ENCODE results near the gene CHERP.

CHERP gene

GRCh38 chr19:16541526-16542044 is 652 bp downstream of the CHERP start:
- DNase-seq: no peak

- no peak for DNase-seq
Measured at GRCh38 chr19:16540948-16541347, 1.3 kb downstream of the CHERP start.

- no peak for DNase-seq
Measured at GRCh38 chr19:16537111-16537510, 5.1 kb downstream of the CHERP start.

DNA sequence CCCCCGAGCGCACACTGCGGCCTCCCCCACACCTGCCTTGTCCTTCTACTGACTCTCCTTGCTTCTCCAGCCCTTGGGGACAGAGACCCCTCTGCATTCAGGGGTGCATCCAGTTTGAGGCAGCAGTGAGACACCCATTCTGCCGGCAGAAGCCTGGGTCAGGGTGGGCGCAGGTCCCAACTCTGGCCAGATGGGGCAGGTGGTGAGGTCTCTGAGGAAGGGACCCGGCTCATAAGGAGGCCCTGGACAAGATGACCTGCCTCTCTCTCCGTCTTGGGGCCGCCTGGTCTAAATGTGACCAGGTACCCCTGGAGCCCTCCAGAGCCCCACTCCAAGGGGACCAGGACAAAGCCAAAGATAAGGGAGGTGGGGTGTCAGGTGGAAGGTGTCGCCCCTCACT is 6.1 kb downstream of the CHERP start:
- DNase-seq: no peak

DNA sequence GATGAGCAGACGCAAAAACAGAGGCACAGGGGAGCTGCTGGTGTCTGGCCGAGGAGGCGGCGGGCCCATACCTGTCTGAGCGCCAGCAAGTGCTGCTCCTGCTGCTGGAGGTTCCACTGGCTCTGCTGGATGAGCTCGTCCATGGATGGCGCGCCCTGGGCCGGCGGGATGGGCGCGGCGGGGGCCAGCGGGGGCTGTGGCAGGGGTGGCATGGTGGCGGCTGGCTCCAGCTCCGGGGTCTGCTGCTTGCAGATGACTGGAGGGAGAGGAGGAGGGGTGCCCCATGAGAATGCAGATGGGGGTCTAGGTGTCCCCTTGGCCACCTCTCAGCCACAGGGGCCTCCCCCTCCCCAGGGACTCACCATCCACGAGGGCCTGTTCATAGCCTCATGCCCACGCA is 6.9 kb downstream of the CHERP start:
- no peak for DNase-seq

GRCh38 chr19:16532440-16533234 is 9.6 kb downstream of the CHERP start:
- DNase-seq: no peak

DNA sequence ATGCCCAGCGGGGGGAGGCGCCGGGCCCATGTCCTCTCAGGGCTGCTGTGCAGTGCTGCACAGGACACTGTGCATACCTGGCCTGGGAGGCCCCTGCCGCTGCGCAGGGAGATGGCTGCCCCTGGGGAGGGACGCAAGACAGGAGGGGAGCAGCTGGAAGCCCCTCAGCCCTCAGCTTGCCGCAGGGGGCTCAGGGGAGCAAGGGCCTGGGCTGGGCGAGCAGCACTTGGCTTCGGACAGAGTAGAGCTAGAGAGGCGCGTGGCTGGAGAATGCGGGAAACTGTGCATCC is 10.9 kb downstream of the CHERP start:
- DNase-seq: no peak

GRCh38 chr19:16530540-16531379 is 11.5 kb downstream of the CHERP start:
- no peak for DNase-seq

GRCh38 chr19:16529466-16530144 is 12.6 kb downstream of the CHERP start:
- DNase-seq: no peak

GRCh38 chr19:16527971-16528521 is 14.2 kb downstream of the CHERP start:
- DNase-seq: no peak

- no peak for DNase-seq
Measured at GRCh38 chr19:16527334-16527935, 14.8 kb downstream of the CHERP start.

DNA sequence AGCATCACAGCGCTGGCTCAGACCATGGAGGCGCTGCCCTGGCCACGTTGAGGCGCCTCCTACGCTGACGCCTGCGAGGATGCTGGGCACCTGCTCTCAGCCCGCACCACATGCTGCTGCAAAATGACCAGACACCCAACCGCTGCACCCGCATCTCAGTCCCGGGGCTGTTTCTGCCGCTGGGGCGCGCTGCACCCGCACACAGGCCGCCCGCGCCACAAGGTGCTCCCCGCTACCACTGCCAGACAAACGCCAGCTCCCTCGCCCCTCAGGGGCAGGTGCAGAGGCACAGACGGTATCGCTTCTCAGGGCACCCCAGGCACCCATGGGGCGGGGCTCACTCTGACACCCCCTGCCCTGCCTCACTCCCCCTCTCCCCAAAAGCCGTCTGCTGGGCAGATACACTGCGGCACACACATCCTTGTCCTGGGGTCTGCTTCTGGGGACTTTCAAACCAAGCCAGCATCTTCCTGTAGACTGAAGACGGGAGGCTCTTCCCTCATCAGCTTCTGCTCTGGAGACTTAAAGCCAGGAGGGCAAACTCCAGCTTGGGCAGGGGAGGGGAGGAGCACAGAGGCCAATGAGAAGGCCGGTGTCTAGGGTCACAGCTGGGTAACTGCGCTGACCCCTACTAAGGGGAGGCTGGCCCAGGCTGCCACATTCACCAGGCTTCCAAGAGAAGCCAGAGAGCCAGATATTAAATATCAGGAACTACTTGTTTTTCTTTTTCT is 16.3 kb downstream of the CHERP start:
- no peak for DNase-seq

- DNase-seq: no peak
Measured at GRCh38 chr19:16524991-16525734, 17.1 kb downstream of the CHERP start.

DNA sequence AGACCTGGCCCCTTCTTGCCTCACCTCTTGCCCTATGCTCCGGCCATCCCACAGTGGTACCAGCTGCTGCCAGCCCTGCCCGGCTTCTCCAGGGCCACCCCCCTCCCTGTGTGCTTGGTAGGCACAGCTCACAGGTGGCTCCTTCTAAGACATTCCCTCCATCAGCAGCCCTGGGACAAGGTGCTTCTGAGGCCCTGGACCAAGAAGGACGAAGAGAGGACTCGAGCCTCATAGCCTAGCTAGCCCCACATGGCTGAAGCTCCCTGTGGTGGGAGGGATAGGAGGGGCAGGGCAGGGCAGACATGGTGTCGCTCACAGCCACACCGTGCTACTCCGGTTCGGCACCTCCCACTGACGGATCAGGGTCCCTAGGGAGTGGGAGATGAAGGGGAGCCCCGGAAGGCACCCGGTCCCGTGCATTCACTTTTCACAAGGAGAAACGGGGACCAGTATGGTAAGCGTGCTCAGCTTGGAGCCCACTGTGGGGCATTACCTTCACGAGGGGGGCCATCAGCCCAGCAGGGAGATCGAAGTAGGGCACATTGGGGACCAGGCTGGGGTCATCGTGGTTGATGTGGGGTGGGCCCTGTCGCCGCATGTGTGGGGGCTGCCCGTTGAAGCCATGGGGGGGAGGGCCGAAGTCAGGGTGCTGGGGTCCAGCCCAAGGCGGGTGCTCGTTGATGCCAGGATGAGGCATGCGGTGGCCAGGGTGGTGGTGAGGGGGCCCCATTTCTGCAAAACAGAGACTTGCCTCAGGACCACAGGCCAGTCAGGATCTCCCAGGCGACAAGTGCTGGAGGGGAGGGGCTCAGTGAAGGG is 19.5 kb downstream of the CHERP start:
- DNase-seq: no peak

DNA sequence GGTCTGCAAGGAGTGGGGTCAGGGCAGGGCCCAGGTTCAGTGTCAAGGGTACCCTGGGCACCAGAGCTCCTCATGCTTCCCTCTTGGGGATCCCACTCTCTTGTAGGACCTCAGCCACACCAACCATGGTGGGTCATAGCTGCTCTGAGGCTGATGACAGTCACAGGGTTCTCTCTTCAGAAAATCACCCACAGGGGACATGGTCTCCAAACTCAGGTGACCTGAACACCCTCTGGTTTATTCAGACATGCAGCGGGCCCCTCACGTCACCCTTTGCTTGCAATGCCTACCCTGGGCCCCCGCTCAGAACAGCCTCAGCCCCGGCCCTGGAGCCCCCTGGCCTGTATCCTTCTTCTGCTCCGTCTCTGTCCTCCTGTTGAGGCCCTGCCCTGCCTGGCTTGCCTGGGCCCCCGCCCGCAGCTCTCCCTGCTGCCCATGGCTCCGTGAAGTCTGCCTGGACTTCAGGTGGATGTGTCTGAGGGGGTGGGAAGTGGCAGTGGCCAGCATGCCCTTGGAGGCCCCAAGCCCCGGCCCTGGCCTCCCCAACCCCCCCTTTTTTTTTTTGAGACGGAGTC is 20.4 kb downstream of the CHERP start:
- DNase-seq: no peak

GRCh38 chr19:16520986-16521624 is 21.1 kb downstream of the CHERP start:
- DNase-seq: no peak

DNA sequence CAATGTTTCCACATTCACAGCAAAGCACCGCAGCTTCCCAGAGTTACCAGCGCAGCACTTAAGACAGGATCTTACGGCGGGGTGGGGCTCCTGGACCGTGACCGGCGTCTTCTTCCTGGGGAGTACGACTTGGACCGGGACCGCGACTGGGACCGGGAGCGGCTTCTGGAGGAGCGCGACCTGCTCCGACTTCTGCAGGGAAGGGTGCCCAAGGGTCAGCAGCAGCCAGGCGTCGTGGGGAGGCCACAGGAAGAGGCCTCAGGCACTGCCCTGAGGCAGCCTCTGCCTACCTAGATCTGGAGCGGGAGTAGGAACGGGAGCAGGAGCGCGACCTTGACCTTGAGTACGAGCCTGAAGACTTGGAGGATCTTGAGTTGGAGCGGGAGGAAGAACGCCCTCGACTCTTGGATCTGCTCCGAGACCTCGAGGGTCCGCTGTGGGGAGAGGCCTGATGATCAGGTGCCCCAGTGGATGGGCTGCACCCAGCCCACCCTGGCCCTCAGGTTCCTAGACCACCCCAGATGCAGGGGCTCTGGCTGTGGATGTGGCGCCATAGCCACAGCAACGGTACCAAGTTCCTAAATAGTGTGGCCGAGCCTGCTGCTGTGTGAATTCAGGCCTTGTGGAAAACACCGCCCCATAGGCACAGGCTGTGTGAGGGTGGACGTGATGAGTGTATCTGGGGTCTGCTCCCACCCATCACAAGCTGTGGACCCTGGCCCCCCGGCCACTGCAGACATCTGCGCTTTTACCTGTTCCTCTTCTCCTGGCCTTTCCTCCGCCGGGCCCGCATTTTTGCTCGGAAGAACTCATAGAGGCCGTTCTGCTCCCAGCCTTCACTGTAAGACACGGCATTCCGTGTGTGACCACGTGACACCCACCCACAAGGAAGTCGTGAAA is 21.9 kb downstream of the CHERP start:
- DNase-seq: no peak

GRCh38 chr19:16519230-16519687 is 23.0 kb downstream of the CHERP start:
- DNase-seq: no peak
